Stomach (tissue), 9 donors: ENCODE results near the gene IRAK4. TPM values are rescaled to one million over a fixed set of nuclear protein-coding genes. Genes with fewer than 3 reads are reported as not detected.

ENCODE experiments used
- DNase-seq, 2 donors: peaks; one replicate each; pipeline versions ENCODE4 v3.0.0 to v3.0.0-alpha.2; 2013 to 2019
- H3K27ac ChIP-seq, 5 donors: fragments of 200-600 bp in 4 of 5; sonication (generic) in 4 of 5; one replicate each; pipeline ENCODE4 v1.5.1; 2013 to 2019; ENCODE audit warnings: mild to moderate bottlenecking in 1 of 5, moderate library complexity in 1 of 5
- H3K27me3 ChIP-seq, 3 donors: fragments of 200-600 bp; sonication (generic); one replicate each; pipeline ENCODE4 v1.5.1; 2017 to 2019; ENCODE audit warnings: mixed run types in 1 of 3
- H3K36me3 ChIP-seq, 4 donors: fragments of 200-600 bp; sonication (generic); 1 replicate in 3 of 4; 2 replicates in 1 of 4; pipeline ENCODE4 v1.5.1; 2016 to 2019
- H3K4me1 ChIP-seq, 4 donors: fragments of 200-600 bp; sonication (generic); one replicate each; pipeline ENCODE4 v1.5.1; 2016 to 2019
- H3K4me3 ChIP-seq, 4 donors: fragments of 200-600 bp; sonication (generic) in 3 of 4; one replicate each; pipeline ENCODE4 v1.5.1; 2016 to 2019; ENCODE audit warnings: mild to moderate bottlenecking in 1 of 4
- H3K9me3 ChIP-seq, 4 donors: fragments of 200-600 bp; sonication (generic); one replicate each; pipeline ENCODE4 v1.5.1; 2016 to 2019
- EP300 ChIP-seq: sonication (generic); formaldehyde crosslinking; IDR thresholded peaks from one replicate; pipeline ENCODE4 v1.6.1; 2017; ENCODE audit warnings: antibody characterized with exemption
- POLR2A ChIP-seq, 4 donors: fragments of 450-650 bp; IDR thresholded peaks; one replicate each; pipeline ENCODE4 v1.6.1; 2016; ENCODE audit warnings: antibody characterized with exemption in 4 of 4, control low read depth in 2 of 4, mild to moderate bottlenecking in 1 of 4, moderate library complexity in 1 of 4
- POLR2AphosphoS5 ChIP-seq, 3 donors: sonication (generic); formaldehyde crosslinking; IDR thresholded peaks; one replicate each; pipeline ENCODE4 v1.6.1; 2016; ENCODE audit warnings: antibody characterized with exemption in 3 of 3
- WGBS, 5 donors: extraction: QIAGEN DNeasy Blood & Tissue Kit in 3 of 5; methylation state at CpG; one replicate each; pipeline versions ENCODE4 v1.1.5 to v1.1.7; 2013 to 2018; 5-methylcytosine and 5-hydroxymethylcytosine counted together
- intact Hi-C: fragments of 100-400 bp; cut with DNase I; formaldehyde crosslinking; loops from one replicate; pipeline ENCODE4 v1.15.1; 2023; ENCODE audit warnings: low total_unique reads
- polyA plus RNA-seq, 3 donors: library from polyadenylated mRNA; stranded (reverse); fragments of 200-250 nt; gene quantifications; one replicate each; pipeline ENCODE4 v1.2.3, GENCODE V29; 2013
- total RNA-seq, 5 donors: library from RNA; depleted of rRNA; stranded (reverse); fragments of >200 nt; gene quantifications; one replicate each; pipeline versions ENCODE4 v1.1.0 to v1.2.3, GENCODE V29; 2014 to 2016
- TF ChIP-seq, protein P1 (sequence below), 7 experiments: fragments of 450-650 bp in 4 of 7; fragments of 200-600 bp in 3 of 7; sonication (generic) in 3 of 7; IDR thresholded peaks; one replicate each; pipeline ENCODE4 v1.5.1; 2016 to 2019; ENCODE audit warnings: antibody characterized with exemption in 7 of 7, control low read depth in 2 of 7, mild to moderate bottlenecking in 1 of 7
- donor health status: healthy with polysubstance abuse.
- donor health status: Bipolar disorder and iron deficiency.
- donor health status: healthy.

The IRAK4 gene
- total and polyA plus RNA-seq, 8 donors, result 8.0 to 155 (median 14.7) TPM

DNA sequence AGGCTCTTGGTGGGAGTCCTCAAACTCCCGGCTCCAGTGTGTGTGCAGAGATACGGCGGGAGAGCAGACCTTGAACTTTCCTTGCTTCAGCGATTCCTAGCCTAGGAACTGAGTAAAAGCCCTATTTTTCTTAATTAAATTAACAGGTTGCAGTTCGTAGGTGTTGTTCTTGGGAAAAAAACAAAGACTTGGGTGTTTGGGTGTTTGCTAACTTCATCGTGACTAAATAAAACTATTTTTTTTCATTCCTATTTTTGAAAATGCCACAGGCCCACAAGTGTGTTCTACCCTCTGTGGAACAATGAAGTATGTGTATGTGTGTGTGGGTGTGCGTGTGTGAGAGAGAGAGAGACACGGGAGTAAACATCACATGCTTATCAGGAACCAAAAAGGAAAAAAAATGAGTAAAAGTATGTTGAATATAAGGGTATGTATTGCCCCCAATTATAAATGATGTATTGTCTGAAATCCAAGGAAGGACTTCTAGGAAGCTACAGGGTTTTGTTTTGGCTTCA lies 77.8 kb downstream of the IRAK4 start:
- peak overlapping the region; percentile 56 to 81 (median 72) for H3K4me3 ChIP-seq
- H3K27me3 ChIP-seq, result no peaks in the 10 kb centered on the region
- intact Hi-C loops, result no loop called here
- H3K27ac ChIP-seq, result peak overlapping the region; percentile 95 to 97 (median 97)
- H3K9me3 ChIP-seq, result no peaks in the 10 kb centered on the region
- peaks cover 4 to 28% (median 16%) of the 10 kb centered on the region in 4 donors for H3K4me1 ChIP-seq
- peak in 1 of 2 donors; percentile 70 for DNase-seq
- TF ChIP-seq POLR2A (IDR thresholded peaks at IDR 0.05), result peak in 1 of 4 donors; percentile 12
- TF ChIP-seq, protein P1, sequence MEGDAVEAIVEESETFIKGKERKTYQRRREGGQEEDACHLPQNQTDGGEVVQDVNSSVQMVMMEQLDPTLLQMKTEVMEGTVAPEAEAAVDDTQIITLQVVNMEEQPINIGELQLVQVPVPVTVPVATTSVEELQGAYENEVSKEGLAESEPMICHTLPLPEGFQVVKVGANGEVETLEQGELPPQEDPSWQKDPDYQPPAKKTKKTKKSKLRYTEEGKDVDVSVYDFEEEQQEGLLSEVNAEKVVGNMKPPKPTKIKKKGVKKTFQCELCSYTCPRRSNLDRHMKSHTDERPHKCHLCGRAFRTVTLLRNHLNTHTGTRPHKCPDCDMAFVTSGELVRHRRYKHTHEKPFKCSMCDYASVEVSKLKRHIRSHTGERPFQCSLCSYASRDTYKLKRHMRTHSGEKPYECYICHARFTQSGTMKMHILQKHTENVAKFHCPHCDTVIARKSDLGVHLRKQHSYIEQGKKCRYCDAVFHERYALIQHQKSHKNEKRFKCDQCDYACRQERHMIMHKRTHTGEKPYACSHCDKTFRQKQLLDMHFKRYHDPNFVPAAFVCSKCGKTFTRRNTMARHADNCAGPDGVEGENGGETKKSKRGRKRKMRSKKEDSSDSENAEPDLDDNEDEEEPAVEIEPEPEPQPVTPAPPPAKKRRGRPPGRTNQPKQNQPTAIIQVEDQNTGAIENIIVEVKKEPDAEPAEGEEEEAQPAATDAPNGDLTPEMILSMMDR (IDR thresholded peaks at IDR 0.05), result no peak
- TF ChIP-seq POLR2AphosphoS5 (IDR thresholded peaks at IDR 0.05), result peak in 2 of 3 donors; percentile 32 to 33
- TF ChIP-seq EP300, result no peak
- WGBS, 5 donors, result 0 to 1% (median 0%) methylated on average over 8 of the region's 8 CpGs
- H3K36me3 ChIP-seq, result no peaks in the 10 kb centered on the region

Other genes starting within 250 kb of the IRAK4 start
- gene ADAMTS20, start 206.7 kb upstream of the IRAK4 start, total RNA-seq, result under 1 TPM in 1 of 5 donors, not detected in 4; 0.55 TPM
- gene ADAMTS20, start 206.7 kb upstream of the IRAK4 start, polyA plus RNA-seq, result not detected
- 10 to 100 TPM in 2 of 5 donors, 1 to 10 TPM in 3; 2.9 to 60.5 (median 9.7) TPM for gene PUS7L, start 161 bp upstream of the IRAK4 start, total RNA-seq
- 1 to 10 TPM; 1.2 to 3.4 (median 2.1) TPM for gene PUS7L, start 161 bp upstream of the IRAK4 start, polyA plus RNA-seq
- gene TWF1, start 47.4 kb downstream of the IRAK4 start, total RNA-seq, result 100 to 1,000 TPM in 1 of 5 donors, 10 to 100 TPM in 4; 44.3 to 164 (median 88.4) TPM
- gene TWF1, start 47.4 kb downstream of the IRAK4 start, polyA plus RNA-seq, result 10 to 100 TPM; 53.8 to 74.5 (median 65.2) TPM
- 10 to 100 TPM in 3 of 5 donors, 1 to 10 TPM in 2; 6.7 to 52.5 (median 12.8) TPM for gene TMEM117, start 77.1 kb downstream of the IRAK4 start, total RNA-seq
- 1 to 10 TPM; 1.9 to 4.0 (median 3.1) TPM for gene TMEM117, start 77.1 kb downstream of the IRAK4 start, polyA plus RNA-seq